IPS-18c (cell line): ENCODE results near the gene C15orf61.

Experiments used
- H3K4me3 ChIP-seq: 2 replicates; pipeline ENCODE4 v1.7.0; 2013; ENCODE audit warnings: low read depth, mild to moderate bottlenecking, low read length, moderate library complexity; ENCODE audit not compliant: insufficient read depth
- H3K9me3 ChIP-seq: one replicate; pipeline ENCODE4 v1.6.1; 2013; ENCODE audit warnings: mild to moderate bottlenecking, low read length, moderate library complexity; ENCODE audit not compliant: control insufficient read depth, insufficient read depth

Gene C15orf61

GRCh38 chr15:67510597-67511190 lies 10.2 kb upstream of the C15orf61 start:
- H3K9me3 ChIP-seq: no peaks in the 10 kb centered on the region
- H3K4me3 ChIP-seq: no peak overlapping the region

- no peak overlapping the region for H3K4me3 ChIP-seq
- no peaks in the 10 kb centered on the region for H3K9me3 ChIP-seq
Observed at GRCh38 chr15:67511606-67512005, 9.3 kb upstream of the C15orf61 start.

GRCh38 chr15:67512140-67512539 lies 8.8 kb upstream of the C15orf61 start:
- no peaks in the 10 kb centered on the region for H3K9me3 ChIP-seq
- no peak overlapping the region for H3K4me3 ChIP-seq

GRCh38 chr15:67512933-67513714 lies 7.8 kb upstream of the C15orf61 start:
- H3K9me3 ChIP-seq: no peaks in the 10 kb centered on the region
- H3K4me3 ChIP-seq: no peak overlapping the region

- no peak overlapping the region for H3K4me3 ChIP-seq
- H3K9me3 ChIP-seq: no peaks in the 10 kb centered on the region
Observed at GRCh38 chr15:67515090-67515489, 5.8 kb upstream of the C15orf61 start.

- no peak overlapping the region for H3K4me3 ChIP-seq
Observed at GRCh38 chr15:67515557-67515956, 5.4 kb upstream of the C15orf61 start.

GRCh38 chr15:67520321-67521028 lies 456 bp upstream of the C15orf61 start:
- Histone ChIP-seq H3K9me3 (peaks cover 3% of the 10 kb centered on the region), H3K4me3 (peak overlapping the region; percentile 86)

More at GRCh38 chr15:67515557-67515956, 5.4 kb upstream of the C15orf61 start:
- H3K9me3 ChIP-seq: peaks cover 2% of the 10 kb centered on the region

- H3K9me3 ChIP-seq: peaks cover 3% of the 10 kb centered on the region
- H3K4me3 ChIP-seq: peak overlapping the region; percentile 86
Observed at GRCh38 chr15:67521783-67522568, 1.0 kb downstream of the C15orf61 start.

GRCh38 chr15:67523330-67523729 lies 2.4 kb downstream of the C15orf61 start:
- H3K9me3 ChIP-seq: peaks cover 3% of the 10 kb centered on the region
- H3K4me3 ChIP-seq: no peak overlapping the region

- H3K9me3 ChIP-seq: peaks cover 3% of the 10 kb centered on the region
- no peak overlapping the region for H3K4me3 ChIP-seq
Observed at GRCh38 chr15:67524235-67524634, 3.3 kb downstream of the C15orf61 start.

GRCh38 chr15:67528513-67528912 lies 7.6 kb downstream of the C15orf61 start:
- Histone ChIP-seq H3K9me3 (no peaks in the 10 kb centered on the region), H3K4me3 (no peak overlapping the region)

GRCh38 chr15:67531379-67531914 lies 10.5 kb downstream of the C15orf61 start:
- Histone ChIP-seq H3K4me3 (no peak overlapping the region), H3K9me3 (no peaks in the 10 kb centered on the region)

GRCh38 chr15:67533873-67534272 lies 12.9 kb downstream of the C15orf61 start:
- Histone ChIP-seq H3K9me3 (no peaks in the 10 kb centered on the region), H3K4me3 (no peak overlapping the region)

GRCh38 chr15:67534360-67534759 lies 13.4 kb downstream of the C15orf61 start:
- Histone ChIP-seq H3K4me3 (no peak overlapping the region), H3K9me3 (no peaks in the 10 kb centered on the region)

- H3K9me3 ChIP-seq: no peaks in the 10 kb centered on the region
- H3K4me3 ChIP-seq: no peak overlapping the region
Observed at GRCh38 chr15:67537771-67538170, 16.8 kb downstream of the C15orf61 start.

- Histone ChIP-seq H3K9me3 (no peaks in the 10 kb centered on the region), H3K4me3 (peak within 1 kb of the TSS; percentile 90)
Observed at GRCh38 chr15:67542420-67543347, 21.8 kb downstream of the C15orf61 start, which contains the start of gene MAP2K5. MAP2K5 (plus strand) TSS chr15:67542703; CDS start chr15:67543336, 633 bp downstream.
